Measurements from ENCODE around the gene ELOVL1. TPM values are rescaled to one million over a fixed set of nuclear protein-coding genes. Genes with fewer than 3 reads are reported as not detected.
A peak's percentile ranks its signal among the peaks of the same experiment; 100 is the strongest.
"Not testable (repeated sequence)": the region's sequence is repeated elsewhere in the genome, so short reads cannot be mapped to it uniquely, and the experiment has no call there.

The ELOVL1 gene
- polyA plus RNA-seq (2013): 85.2 and 91.6 TPM in 2 replicates

DNA sequence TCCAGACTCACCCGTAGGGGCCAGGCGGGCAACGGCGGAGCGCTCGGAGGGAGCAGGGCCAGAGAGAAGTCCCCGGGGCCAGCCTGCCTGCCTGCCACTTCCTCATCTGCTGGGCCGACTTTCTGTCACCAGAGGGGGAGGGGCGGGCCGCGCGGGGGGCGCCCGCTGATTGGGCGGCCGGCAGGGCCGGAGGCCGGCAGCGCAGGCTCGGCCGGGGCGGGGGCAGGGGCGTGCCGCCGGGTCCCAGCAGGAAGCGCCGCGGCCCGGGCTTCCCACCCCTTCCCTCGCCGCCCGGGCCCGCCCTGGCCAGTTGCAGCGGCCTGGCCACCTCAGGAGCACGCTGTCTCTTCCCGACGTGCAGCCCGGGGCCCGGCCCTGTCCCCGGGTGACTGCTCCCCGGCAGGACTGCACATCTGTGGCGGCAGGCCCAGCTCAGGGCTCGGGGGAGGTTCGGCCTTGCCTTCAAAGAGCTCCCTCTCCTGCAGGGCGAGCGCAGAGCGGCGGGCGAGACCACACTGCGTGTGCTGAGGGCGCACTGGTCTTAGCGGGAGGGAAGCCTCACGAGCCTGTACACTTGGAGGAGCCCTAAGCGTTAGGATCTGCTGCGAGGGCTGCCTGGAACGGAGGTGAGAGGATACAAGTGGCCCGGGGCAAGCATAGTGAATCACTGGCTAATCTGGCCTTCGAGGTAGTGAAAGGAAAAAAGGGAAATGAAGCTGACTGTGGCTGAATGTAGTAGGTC is at the start of gene ELOVL1:
Gene ELOVL1 (minus strand): TSS at position 108 of the 742 bp plus-strand sequence. CDS start 2,402 bp downstream, outside the sequence.
- H3K23ac ChIP-seq (ENCODE audit: low read length): no peak within 1 kb of the TSS
- DNase-seq: peak; percentile 93 to 95

DNA sequence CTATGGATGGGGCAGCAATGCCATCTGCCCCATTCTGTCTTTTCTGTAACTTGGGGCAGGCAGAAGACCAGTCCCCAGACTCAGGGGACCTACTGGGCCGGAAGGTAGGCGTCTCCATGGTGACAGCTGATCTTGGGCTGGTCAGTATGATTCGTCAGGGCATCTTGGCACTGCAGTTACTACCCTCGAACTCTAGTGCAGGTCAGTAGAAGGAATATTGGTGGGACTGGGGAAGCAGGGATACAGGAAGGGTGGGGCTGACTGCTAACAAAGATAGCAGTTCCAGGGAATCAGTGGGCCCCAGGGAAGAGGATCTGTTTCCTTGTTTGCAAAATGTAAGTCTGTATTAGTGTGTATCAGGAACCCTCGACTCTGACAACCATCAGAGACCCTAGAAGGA is 48.1 kb upstream of the ELOVL1 start:
- H2BK5ac ChIP-seq (ENCODE audit: low read depth, low read length, poor library complexity): no peak overlapping the region
- H3K4ac ChIP-seq (ENCODE audit: low read depth, low read length): no peak overlapping the region
- no peak overlapping the region for H4K12ac ChIP-seq (ENCODE audit: low read depth, low read length)
- H3K4me1 ChIP-seq (ENCODE audit: control insufficient read depth in 1 of 2, insufficient read depth in 2 of 2, low read length in 2 of 2): no peaks in the 10 kb centered on the region
- no peak overlapping the region for H3K18ac ChIP-seq (ENCODE audit: low read length)
- no peak overlapping the region for H3K9ac ChIP-seq (ENCODE audit: low read length)
- H2BK120ac ChIP-seq (ENCODE audit: insufficient read depth, low read length, poor library complexity): no peak overlapping the region
- no peaks in the 10 kb centered on the region for H3K79me1 ChIP-seq (ENCODE audit: low read length)
- no peak overlapping the region for H4K8ac ChIP-seq (ENCODE audit: low read depth, low read length)
- H3K4me2 ChIP-seq (ENCODE audit: low read length): no peak overlapping the region
- no peak overlapping the region for H3K14ac ChIP-seq (ENCODE audit: low read length)
- no peak overlapping the region for H2AFZ ChIP-seq (ENCODE audit: insufficient read depth, low read length, poor library complexity)
- H3K23ac ChIP-seq (ENCODE audit: low read length): no peak overlapping the region
- no peak overlapping the region for H3K4me3 ChIP-seq (ENCODE audit: low read depth, low read length)
- H3K9me3 ChIP-seq (ENCODE audit: insufficient read depth, low read depth, low read length): no peaks in the 10 kb centered on the region
- no peak overlapping the region for H4K91ac ChIP-seq (ENCODE audit: low read depth, low read length)
- no peaks in the 10 kb centered on the region for H3K79me2 ChIP-seq (ENCODE audit: control insufficient read depth, insufficient read depth, low read length, poor library complexity)
- WGBS (ENCODE audit: extremely low coverage, insufficient coverage, insufficient read length): no CpG with 5 or more reads among the region's 5 CpGs
- H3K27ac ChIP-seq (ENCODE audit: low read depth, low read length): no peak overlapping the region
- no peak for DNase-seq
- no peaks in the 10 kb centered on the region for H3K27me3 ChIP-seq (ENCODE audit: insufficient read depth, low read length)
- peaks cover 33 to 50% of the 10 kb centered on the region in 2 experiments for H3K36me3 ChIP-seq (ENCODE audit: control insufficient read depth in 1 of 2, insufficient read depth in 2 of 2, low read length in 2 of 2)
- H2BK12ac ChIP-seq (ENCODE audit: low read length): no peak overlapping the region
- H2AK5ac ChIP-seq (ENCODE audit: low read length): no peak overlapping the region

More for the DNA sequence above, at the start of gene ELOVL1:
- Histone ChIP-seq H4K8ac (ENCODE audit: low read depth, low read length) (peak within 1 kb of the TSS; percentile 90), H3K9ac (ENCODE audit: low read length) (peak within 1 kb of the TSS; percentile 78), H3K18ac (ENCODE audit: low read length) (peak within 1 kb of the TSS; percentile 95), H3K4me2 (ENCODE audit: low read length) (peak within 1 kb of the TSS; percentile 91), H3K4me3 (ENCODE audit: low read depth, low read length) (peak within 1 kb of the TSS; percentile 82), H4K12ac (ENCODE audit: low read depth, low read length) (peak within 1 kb of the TSS; percentile 92), H3K27me3 (ENCODE audit: insufficient read depth, low read length) (no peaks in the 10 kb centered on the region), H3K14ac (ENCODE audit: low read length) (peak within 1 kb of the TSS; percentile 95), H3K79me2 (ENCODE audit: control insufficient read depth, insufficient read depth, low read length, poor library complexity) (peaks cover 15% of the 10 kb centered on the region), H2BK5ac (ENCODE audit: low read depth, low read length, poor library complexity) (peak within 1 kb of the TSS; percentile 97), H2BK12ac (ENCODE audit: low read length) (peak within 1 kb of the TSS; percentile 51), H2AFZ (ENCODE audit: insufficient read depth, low read length, poor library complexity) (peak within 1 kb of the TSS; percentile 82), H4K91ac (ENCODE audit: low read depth, low read length) (peak within 1 kb of the TSS; percentile 96), H3K79me1 (ENCODE audit: low read length) (peaks cover 20% of the 10 kb centered on the region), H3K9me3 (ENCODE audit: insufficient read depth, low read depth, low read length) (no peaks in the 10 kb centered on the region), H3K27ac (ENCODE audit: low read depth, low read length) (peak within 1 kb of the TSS; percentile 96), H3K4ac (ENCODE audit: low read depth, low read length) (peak within 1 kb of the TSS; percentile 95), H3K36me3 (ENCODE audit: control insufficient read depth in 1 of 2, insufficient read depth in 2 of 2, low read length in 2 of 2) (peaks cover 15 to 26% of the 10 kb centered on the region in 2 experiments), H2BK120ac (ENCODE audit: insufficient read depth, low read length, poor library complexity) (peak within 1 kb of the TSS; percentile 95), H2AK5ac (ENCODE audit: low read length) (peak within 1 kb of the TSS; percentile 95), H3K4me1 (ENCODE audit: control insufficient read depth in 1 of 2, insufficient read depth in 2 of 2, low read length in 2 of 2) (peaks cover 25 to 30% of the 10 kb centered on the region in 2 experiments)
- no CpG with 5 or more reads among the region's 58 CpGs for WGBS (ENCODE audit: extremely low coverage, insufficient coverage, insufficient read length)

DNA sequence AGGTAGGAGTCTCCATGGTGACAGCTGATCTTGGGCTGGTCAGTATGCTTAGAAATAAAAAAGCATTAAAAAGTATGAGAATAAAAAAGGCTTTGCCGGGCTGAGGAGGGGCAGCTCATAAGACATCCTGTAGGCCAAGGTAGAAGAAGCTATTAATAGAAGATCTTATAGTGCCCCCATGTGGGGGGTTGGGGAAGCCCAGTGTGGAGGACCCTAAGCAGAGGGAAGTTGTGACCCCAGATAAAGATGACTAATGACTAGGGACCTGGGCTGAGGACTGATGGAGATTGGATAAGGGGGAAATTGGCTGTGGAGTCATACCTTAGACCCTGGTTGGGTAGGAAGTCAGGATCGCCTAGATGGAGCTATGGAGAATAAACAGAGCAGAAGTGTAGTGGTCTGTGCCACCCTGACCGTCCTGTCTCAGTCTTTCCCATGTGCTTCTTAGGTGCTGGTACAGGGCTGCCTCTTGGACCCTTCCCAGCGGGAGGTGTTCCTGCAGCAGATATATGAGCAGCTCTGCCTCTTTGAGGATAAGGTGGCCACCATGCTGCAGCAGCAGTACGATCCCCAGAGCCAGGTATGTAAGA is 46.9 kb upstream of the ELOVL1 start:
- Histone ChIP-seq H3K27me3 (ENCODE audit: insufficient read depth, low read length) (no peaks in the 10 kb centered on the region), H2AK5ac (ENCODE audit: low read length) (no peak overlapping the region), H3K79me2 (ENCODE audit: control insufficient read depth, insufficient read depth, low read length, poor library complexity) (no peaks in the 10 kb centered on the region), H3K4me3 (ENCODE audit: low read depth, low read length) (no peak overlapping the region), H3K4ac (ENCODE audit: low read depth, low read length) (no peak overlapping the region), H2BK5ac (ENCODE audit: low read depth, low read length, poor library complexity) (no peak overlapping the region), H4K12ac (ENCODE audit: low read depth, low read length) (no peak overlapping the region), H3K14ac (ENCODE audit: low read length) (no peak overlapping the region), H3K9me3 (ENCODE audit: insufficient read depth, low read depth, low read length) (no peaks in the 10 kb centered on the region), H3K79me1 (ENCODE audit: low read length) (no peaks in the 10 kb centered on the region), H3K36me3 (ENCODE audit: control insufficient read depth in 1 of 2, insufficient read depth in 2 of 2, low read length in 2 of 2) (peaks cover 26 to 38% of the 10 kb centered on the region in 2 experiments), H4K8ac (ENCODE audit: low read depth, low read length) (no peak overlapping the region), H2BK12ac (ENCODE audit: low read length) (no peak overlapping the region), H2AFZ (ENCODE audit: insufficient read depth, low read length, poor library complexity) (no peak overlapping the region), H3K9ac (ENCODE audit: low read length) (no peak overlapping the region), H3K27ac (ENCODE audit: low read depth, low read length) (no peak overlapping the region), H3K4me1 (ENCODE audit: control insufficient read depth in 1 of 2, insufficient read depth in 2 of 2, low read length in 2 of 2) (no peaks in the 10 kb centered on the region), H3K4me2 (ENCODE audit: low read length) (no peak overlapping the region), H4K91ac (ENCODE audit: low read depth, low read length) (no peak overlapping the region), H2BK120ac (ENCODE audit: insufficient read depth, low read length, poor library complexity) (no peak overlapping the region), H3K23ac (ENCODE audit: low read length) (no peak overlapping the region), H3K18ac (ENCODE audit: low read length) (peak overlapping the region; percentile 46)
- no CpG with 5 or more reads among the region's 5 CpGs for WGBS (ENCODE audit: extremely low coverage, insufficient coverage, insufficient read length)
- peak; percentile 43 to 77 for DNase-seq

DNA sequence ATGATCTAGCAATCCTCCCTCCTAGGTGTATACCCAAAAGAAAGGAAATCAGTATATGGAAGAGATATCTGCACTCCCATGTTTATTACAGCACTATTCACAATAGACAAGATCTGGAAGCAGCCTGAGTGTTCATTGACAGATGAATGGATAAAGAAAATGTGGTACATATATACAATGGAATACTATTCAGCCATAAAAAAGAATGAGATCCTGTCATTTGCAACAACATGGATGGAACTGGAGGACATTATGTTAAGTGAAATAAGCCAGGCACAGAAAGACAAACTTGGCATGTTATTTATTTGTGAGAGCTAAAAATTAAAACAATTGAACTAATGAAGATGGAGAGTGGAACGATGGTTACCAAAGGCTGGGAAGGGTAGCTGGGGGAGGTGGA is 45.6 kb upstream of the ELOVL1 start:
- H2AFZ ChIP-seq (ENCODE audit: insufficient read depth, low read length, poor library complexity); H3K27me3 ChIP-seq (ENCODE audit: insufficient read depth, low read length); H2BK5ac ChIP-seq (ENCODE audit: low read depth, low read length, poor library complexity); H3K4me2 ChIP-seq (ENCODE audit: low read length); H3K14ac ChIP-seq (ENCODE audit: low read length); H3K4me3 ChIP-seq (ENCODE audit: low read depth, low read length); H3K9ac ChIP-seq (ENCODE audit: low read length); H2AK5ac ChIP-seq (ENCODE audit: low read length); H3K79me1 ChIP-seq (ENCODE audit: low read length); H3K9me3 ChIP-seq (ENCODE audit: insufficient read depth, low read depth, low read length); H3K27ac ChIP-seq (ENCODE audit: low read depth, low read length); H3K23ac ChIP-seq (ENCODE audit: low read length); H2BK12ac ChIP-seq (ENCODE audit: low read length); DNase-seq; H3K4me1 ChIP-seq (ENCODE audit: control insufficient read depth in 1 of 2, insufficient read depth in 2 of 2, low read length in 2 of 2); H3K18ac ChIP-seq (ENCODE audit: low read length); H3K4ac ChIP-seq (ENCODE audit: low read depth, low read length); H3K79me2 ChIP-seq (ENCODE audit: control insufficient read depth, insufficient read depth, low read length, poor library complexity); H2BK120ac ChIP-seq (ENCODE audit: insufficient read depth, low read length, poor library complexity); H4K91ac ChIP-seq (ENCODE audit: low read depth, low read length); H4K8ac ChIP-seq (ENCODE audit: low read depth, low read length); H4K12ac ChIP-seq (ENCODE audit: low read depth, low read length): not testable (repeated sequence)
- WGBS (ENCODE audit: extremely low coverage, insufficient coverage, insufficient read length): no CpG with 5 or more reads among the region's 1 CpG
- peaks cover 19 to 30% of the 10 kb centered on the region in 2 experiments for H3K36me3 ChIP-seq (ENCODE audit: control insufficient read depth in 1 of 2, insufficient read depth in 2 of 2, low read length in 2 of 2)
